Activated CD8-positive, alpha-beta memory T cell treated with anti-CD3 and anti-CD28 coated beads for 48 hours (primary cell): ENCODE data around the gene OBSCN.

Experiments used
- DNase-seq, 3 experiments: peaks; one replicate each; pipeline ENCODE4 v3.0.0-alpha.2; 2020; ENCODE audit warnings: low read depth in 2 of 3, low spot score in 2 of 3

OBSCN gene

DNA sequence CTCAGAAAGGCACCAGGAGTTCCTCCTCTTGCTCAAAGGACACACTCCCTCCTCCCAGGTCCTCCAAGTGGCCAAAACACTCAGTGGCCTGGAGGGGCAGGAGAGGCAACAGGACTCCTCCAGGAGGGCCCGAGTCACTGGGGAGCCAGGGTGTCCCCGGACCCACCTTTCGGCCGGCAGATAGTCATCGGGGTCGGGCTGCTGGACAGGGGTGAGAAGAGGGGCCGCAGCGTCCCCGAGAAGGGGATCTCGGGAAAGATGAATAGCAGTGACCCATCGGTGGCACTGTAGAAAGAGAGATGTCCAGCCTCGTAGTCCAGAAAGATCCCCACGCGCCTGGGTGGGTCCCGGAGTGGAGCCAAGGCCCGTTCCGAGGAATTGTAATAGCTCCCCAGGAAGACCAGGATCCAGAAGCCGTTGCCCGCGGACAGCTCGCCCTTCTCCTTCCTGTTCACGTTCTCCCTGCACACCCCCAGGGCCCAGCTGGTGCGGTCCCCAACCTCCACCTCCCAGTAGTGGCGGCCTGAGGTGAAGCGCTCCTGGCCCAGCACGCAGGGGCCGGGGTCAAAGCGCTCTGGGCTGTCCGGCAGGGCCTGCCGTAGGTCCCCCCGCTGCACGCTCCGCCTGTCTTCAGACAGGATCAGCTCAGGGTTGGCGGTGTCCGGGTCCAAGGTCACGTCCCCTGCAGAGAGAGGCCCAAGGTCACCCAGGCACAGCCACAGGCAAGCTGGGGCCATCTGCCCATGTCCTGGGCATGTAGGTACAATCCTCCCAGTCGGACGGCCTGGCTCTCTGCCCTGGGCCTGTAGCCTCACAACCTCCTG lies 186.9 kb downstream of the OBSCN start:
- no peak for DNase-seq

DNA sequence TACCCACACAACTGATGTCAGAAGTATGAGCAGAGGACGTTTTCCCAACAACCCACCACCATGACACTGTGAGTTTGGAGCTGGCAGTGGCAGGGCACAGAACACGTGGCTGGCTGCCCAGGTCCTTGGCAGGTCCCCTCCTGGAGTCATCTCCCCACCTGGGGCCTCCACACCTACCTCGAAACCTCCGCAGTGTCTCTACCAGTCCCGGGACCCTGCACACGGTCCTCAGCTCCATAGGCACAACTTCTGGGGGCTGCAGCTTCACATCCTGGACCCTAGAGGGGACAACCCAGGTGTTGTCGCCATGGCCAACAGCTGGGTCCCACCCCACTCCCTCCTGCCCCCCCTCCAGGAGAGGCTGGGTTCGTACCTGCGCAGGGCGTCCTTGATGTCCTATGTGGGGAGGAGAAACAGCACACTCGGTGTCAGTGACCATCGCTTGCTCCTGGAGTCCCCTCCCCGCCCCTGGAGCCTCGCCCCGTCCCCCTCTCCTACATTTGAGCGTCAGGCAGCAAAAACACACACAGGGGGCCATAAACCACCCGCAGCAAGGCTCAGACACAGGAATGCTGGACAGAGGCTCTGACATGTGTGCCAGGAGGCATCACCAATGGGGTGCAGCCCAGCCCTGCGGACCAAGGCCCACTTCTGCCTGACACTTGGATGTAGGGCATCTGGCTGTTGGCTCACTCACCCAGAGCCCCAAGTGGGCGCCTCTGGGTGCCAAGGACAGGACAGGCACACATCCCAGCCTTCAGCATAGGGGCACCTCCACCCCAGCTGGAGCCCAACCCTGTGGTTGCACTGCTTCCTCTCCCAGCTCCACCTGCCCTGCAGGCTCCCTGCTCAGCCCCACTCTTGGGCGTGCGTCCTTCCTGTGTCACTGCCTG lies 189.2 kb downstream of the OBSCN start:
- DNase-seq: no peak

DNA sequence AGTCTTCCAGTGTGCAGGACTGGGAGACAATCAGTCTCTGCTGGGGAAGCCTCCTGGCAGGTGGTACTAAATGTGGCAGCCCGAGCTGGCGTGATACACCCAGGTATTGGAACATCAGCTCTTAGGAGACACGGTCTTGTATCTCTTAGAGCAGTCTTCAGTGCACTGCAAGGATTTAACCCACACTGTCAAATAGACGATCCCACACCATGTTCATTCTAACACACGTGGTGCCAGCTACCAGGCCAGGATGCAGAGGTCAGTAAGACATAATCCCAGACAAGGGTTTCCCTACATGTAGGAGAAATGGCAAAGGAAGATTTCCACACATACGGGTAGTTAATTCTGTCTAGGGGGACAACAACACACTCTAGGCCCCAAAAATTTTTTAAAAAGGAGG lies 190.1 kb downstream of the OBSCN start:
- no peak for DNase-seq

DNA sequence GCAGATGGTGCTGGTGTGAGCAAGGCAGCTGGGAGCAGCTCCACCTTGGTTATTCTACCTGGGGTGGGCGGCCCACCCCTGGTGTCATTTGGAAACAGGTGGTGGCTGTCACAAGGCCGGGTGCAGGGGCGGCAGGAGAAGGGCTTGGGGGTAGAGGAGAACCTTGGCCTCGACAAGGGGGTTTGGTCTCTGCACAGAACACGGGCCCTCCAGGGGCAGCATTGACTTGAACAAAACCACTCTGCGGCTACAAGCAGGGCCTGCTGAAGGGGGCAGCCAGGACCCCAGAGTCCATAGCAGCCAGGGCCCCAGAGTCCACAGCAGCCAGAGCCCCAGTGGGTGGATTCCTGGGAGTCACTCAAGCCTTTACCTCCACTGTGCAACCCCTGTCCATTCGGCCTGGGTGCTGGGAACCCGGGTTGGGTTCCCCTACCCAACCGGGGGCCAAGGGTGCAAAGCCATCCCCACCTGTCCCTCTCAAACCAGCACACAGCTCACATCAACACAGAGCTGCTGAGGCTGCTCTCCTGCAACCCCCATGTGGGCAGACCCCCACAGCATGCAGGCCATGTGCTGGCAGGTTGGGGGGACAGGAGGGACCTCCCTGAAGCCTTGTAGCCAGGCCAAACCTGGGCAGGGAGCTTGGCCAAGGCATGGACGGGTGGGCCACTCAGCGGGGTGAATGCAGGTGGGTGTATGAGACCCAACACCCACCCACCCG lies 191.1 kb downstream of the OBSCN start:
- DNase-seq: no peak

DNA sequence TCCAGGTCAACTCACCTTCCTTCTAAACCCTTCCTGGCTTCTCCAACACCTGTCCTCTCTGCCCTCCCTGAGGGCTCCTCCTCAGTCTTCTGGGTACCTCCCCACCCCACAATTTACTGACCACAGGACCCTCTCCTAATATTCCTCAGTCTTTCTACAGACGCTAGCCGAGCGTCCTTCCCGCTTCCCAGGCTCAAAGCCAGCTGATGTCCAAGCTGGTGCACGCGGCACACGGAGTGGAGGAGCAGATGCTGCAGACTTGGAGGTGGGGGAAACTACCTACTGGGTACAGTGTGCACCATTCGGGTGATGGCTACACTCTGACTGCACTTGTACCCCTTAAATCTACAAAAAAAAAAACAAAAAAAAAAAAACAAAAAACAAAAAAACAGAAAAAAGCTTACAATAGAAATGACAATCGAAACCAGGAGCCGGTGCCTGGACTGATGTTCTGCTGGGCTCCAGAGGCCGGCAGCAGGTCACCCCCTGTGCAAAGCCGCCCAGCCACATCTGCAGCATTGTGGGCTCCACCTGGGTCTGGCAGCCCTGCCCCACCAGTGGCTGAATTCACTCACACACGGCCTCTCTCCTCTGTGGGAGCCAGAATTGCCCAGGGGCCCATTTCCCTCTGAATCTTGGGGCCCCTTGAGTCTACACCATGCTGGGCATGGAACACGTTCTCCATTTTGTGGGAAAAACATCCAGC lies 191.8 kb downstream of the OBSCN start:
- DNase-seq: no peak

DNA sequence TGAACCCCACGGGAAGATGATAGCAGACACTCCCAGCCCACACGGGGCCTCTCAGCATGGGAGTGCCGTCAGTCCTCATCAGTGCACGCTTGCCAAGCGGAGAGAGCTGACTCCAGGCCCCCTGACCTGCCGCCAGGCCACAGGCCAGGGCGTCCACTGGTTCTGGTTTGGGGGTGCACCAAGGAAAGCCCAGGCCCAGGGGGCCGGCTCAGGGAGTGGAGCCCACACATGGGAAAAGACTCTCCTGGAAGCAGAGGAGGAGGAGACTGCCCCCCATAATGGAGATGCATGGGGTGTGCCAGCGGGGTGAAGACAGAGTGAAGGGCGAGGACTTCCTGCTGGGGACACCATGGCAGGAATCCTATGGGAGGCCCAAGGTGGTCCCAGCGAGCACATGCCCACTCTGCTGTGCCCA lies 192.4 kb downstream of the OBSCN start:
- no peak for DNase-seq

DNA sequence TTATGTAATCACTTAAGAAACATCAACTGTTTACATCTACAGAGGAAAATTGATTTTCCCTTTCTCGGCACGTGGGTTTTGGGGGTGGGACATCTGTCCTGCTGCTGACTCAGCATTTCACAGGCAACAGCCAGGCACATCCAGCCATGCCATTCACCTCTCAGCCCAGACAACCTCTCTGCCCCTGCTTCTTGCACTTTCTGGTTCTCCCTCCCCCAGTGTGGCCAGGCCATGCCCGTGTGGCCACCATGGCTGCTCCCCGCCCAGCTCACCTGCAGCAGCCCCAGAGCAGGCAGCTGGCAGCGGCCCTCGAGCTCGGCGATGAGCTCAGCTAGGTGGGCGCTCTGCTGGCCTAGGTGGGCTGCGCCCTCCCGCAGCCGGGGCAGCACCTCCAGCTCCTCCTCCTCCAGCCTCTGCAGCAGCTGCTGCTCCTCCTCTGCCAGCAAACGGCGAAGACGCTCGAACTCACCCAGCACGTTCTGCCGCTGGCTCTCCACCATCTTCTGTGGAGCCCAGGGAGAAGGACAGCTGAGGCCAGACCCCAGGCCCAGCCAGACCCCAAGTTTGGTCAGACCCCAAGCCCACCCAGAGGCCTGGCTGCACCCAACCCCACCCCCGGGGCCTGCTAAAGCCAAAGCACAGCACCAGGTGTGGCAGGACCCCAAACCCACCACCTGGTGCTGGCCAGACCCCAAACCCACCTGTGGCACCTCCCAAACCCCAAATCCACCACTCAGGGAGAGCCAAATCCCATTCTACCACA lies 193.0 kb downstream of the OBSCN start:
- no peak for DNase-seq

DNA sequence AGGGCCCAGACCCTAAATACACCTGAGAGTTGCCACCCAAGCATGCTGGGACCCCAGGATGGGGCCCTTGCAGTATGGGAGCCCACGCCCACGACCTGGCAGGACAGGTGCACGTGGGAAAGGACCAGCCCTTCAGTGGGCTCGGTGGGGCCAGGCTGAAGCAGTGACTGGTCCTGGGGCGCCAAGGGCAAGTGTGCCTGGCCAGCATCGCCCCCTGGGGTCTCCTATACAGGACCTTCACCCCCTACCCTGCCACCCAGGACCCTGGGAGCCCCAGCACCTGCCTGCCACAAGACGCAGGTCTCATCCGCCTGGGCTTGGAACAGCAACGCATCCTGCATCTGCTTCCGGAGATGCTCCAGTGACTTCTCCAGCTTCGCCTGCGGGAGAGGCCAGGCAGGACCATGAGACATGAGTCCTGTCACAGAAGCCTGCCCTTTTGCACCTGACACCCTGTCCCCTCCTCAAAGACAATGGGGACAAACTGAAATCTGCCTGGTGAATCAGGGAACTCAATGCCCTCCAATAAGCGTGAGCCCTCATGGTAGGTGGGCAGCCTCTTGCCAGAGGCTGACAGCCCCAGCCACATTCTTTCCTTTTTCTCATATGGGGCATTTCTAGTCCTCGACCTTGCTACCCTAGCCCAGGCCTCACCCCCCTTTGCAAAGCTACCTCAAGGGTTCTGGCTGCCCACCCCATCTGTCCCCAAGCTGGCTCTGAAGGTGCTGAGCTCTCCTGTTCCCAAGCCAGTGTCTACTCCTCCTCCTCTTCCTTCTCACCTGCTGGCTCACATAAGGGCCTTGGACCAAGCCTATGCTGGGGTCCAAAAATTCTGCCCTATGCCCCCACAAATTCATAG lies 194.2 kb downstream of the OBSCN start:
- DNase-seq: no peak

DNA sequence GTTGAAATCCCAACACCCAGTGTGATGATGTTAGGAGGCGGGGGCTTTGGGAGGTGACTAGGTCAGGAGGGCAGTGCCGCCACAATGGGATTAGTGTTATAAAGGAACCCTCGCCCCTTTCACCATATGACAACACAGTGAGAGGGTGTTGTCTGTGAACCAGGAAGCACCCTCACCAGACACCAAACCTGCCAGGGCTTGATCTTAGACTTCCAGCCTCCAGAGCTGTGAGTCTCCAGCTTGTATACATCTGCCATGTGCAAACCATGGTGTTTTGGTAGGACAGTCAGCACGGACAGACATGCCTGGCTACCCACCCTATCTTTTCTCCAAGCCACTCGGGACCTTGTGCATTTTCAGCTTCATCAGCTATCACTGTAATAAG lies 194.8 kb downstream of the OBSCN start:
- DNase-seq: no peak

DNA sequence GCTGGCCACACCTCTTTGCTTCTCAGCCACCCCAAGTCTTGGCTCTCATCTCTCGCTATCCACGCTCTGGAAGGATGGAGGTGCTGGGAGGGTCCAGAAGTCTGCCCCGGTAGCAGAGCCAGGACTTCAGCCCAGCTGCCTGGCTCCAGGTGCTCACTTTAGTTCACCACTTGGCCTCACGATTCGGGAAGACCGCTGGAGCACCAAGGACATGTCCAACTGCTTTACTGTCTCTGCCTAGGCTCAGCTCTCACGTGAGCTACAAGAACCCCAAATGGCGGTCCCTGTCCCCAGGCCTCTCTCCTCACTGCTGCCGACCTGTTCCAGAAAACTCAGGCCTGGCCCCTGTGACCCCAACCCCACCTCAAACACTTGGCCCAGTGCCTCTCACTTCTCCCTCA lies 195.4 kb downstream of the OBSCN start:
- no peak for DNase-seq

DNA sequence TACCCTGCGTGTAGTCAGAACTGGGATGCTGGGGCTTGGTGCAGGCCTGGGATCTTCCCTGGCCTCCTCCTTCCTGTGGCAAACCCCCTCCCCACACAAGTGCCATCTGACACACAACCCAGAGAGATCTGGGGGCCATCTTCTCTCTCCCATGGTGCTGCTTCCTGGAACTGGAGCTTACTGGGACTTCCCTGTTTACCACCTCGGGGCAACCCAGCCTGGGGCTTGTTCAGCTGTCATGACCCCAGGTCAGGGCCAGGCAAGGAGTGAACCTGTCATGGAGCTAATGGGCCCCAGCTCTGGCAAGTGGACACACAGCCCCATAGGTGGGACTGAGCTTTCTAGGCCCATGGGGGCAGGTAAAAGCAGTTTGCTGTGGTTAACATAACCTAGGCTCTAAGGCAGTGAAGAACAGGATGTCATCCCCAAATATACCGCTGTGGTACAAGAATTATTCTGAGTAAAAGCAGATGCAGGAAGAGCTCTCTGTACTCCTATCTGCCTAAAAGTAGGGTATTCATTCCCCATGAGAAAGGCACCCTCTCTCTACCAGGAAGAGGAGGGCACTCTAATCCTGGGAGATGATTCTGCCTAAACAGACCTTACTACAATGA lies 196.4 kb downstream of the OBSCN start:
- DNase-seq: no peak

DNA sequence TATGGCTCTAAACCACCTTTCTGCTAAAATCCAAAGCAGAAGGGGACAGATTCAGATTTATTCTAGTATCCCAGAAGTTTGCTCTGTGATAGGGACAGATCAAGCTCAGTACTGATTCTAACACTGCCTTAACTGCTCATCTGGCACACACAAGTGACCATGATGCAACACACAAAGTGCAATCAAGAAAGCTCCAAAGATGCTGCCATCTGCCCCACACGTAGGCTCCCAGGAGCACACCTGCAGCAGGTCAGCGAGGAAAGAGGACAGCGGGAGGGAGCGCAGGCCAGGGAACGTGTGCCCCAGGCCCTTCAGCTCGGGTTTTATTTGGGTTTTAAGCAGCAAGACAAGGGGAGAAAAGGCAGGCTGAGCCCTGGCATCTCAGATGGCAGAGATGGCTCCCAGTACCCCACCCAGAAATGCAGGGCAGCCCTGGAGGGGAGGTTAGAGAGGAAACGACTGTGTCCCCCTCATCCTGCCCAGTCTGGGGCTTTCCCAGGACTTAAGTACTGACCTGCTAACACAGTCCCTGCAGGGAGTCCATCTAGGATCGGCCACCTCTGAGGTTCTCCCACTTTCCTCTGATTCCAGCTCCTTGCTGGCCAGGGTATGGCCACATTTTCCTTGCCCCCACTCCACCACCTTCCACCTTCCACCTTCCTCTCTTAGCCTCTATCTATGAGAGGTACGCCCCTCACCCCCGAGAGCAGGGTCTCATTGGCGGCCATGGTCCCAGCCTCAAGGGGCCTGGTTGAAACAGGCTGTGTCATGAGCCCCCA lies 197.5 kb downstream of the OBSCN start:
- DNase-seq: no peak

DNA sequence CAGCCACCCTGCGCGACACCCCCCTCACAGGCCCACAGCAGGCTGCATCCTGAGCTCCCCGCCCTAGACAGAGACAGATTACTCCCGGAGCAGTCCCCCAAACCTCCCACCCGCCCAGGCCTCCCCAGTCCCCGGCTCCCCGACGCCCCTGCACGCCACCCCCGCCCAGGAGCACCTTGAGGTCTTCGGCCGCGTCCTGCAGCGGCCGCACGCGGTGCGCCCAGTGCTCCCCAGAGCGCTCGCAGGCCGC lies 198.1 kb downstream of the OBSCN start:
- no peak for DNase-seq

DNA sequence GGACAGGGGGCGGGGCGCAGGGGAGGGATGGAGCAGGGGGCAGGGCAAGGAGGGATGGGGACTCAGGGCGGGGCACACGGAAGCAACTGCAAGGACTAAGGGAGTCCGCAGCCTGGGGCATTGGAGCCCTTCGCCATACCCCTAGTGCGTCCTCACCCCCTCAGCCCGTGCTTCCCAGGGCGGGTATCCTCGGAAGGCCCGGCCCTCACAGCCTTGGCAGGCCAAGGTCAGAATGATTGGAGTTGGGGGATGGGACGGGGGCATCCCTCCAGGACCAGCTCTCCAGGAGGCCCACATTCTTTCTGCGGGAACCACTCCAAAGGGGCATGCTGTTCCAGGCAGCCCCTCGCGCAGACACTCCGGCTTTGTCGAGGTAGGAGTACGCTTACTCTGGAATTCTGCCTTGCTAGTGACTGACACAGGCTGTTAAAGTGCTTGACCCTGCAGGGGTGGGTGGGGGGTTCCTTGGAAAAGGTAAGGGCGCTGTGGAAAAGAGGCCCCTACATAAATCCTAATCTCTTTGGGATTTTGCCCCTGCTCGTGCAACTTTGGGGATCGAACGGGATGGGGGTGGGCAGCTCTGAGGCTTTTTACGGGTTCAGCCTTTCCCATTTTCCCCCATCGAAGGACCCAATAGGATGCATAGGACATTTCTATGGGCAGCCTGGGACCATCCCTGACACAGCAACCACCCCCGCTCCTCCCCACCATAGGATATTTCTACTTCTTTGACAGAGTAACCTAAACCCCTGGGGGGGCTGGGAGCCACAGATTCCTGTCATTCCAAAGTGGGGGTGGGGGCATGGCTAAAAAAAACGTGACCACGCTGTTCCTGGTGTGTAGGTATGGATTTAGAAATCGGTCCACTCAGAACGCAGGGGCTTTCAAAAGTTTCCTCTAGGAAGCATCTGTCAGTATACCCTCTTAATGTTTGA lies 199.5 kb downstream of the OBSCN start:
- no peak for DNase-seq

DNA sequence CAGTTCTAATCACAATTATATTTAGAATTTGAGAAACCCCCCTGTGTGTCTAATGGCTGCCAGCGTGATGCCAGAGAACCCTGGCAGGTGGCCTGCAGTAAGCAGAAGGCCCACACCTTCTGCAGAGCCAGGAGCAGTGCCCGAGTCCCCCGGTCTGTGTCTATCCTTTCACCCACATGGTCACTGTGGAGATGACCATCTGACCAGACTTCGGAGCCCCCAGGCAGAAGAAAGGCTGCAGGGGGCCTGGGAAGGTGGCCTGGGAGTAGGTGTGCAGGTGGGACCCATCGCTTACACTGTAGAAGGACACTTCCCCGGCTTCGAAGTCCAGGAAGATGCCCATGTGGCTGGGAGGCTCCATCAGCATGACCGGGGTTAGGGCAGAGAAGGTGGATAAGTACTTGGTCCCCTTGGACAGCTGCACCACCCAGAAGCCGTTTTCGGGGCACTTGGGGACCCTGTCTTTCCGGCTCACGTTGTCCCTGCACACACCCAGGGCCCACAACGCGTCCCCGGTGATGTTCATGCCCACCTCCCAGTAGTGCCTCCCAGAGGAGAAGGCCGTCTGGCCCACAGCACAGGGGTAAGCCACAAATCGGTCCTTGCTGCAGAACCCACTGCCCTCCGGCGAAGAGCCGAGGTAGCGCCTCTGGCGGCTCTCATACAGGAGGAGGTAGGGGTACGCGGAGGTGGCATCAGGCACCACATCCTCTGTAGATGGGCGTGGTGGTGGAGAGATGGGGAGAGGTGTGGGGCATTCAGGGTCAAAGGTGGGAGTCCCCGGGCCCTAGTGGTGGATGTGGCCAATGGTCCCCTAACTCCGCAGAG lies 200.4 kb downstream of the OBSCN start:
- DNase-seq: no peak
